ENCODE results near the gene PSAPL1.

PSAPL1 gene

DNA sequence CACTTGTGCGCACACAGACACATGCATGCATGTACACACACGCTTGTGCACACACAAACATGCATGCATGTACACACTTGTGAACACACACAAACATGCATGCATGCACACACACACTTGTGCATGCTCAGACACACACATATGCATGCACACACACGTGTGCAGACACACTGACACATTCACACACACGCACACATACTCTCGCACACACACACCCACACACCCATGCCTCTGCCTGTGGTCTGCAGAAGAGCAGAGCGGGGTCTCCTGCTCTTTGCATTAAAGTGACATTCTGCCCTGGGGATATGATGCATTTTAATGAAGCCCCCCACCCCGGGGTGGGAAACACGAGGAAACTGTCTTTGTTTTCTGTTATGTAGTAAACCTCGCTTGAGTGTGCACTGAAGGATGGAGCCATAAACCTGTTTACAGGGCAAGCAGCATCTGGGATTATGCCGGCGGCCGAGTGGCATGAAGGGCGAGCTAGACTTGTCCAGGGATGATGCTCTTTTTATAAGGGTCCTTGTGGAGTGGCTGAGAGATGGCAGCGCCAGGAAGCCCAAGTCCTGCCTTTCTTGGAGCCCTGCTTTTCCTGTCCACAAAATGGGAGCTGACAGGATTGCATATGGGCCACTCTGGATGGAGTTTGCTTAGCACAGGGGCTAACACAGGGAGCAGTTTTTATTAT lies 17.8 kb downstream of the PSAPL1 start:
- DNase-seq = no peak

DNA sequence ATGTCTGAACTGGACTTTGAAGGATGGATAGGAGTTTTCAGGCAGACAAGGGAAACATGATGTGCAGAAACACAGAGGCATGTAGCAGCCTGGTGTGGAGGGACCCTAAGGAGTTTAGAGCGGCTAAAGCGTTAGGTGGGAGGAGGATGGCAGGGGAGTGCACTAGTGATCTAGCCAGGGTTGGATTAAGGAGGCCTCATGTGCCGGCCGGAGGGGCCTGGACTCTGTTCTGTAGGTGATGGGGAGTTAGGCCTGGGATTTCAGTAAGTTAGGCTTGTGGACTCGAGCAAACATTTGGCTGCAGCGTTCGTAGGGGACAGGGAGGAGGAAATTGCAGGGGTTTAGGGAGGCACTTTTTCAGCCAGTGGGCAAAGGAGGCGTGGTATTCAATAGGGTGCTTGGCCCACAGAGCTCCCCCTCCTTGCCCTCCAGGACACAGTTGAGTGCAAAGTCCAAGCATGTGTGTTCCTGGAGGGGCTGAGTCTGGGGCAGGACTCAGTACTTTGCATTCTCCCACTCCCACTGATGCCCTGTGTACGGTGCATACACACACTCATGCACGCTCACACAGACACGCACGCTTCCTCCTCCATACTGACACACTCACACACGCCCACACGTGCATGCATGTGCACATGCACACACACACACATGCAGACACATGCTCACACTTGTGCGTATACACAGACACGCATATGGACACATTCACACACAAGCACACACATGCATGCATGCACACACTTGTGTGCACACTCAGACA lies 18.6 kb downstream of the PSAPL1 start:
- no peak for DNase-seq

DNA sequence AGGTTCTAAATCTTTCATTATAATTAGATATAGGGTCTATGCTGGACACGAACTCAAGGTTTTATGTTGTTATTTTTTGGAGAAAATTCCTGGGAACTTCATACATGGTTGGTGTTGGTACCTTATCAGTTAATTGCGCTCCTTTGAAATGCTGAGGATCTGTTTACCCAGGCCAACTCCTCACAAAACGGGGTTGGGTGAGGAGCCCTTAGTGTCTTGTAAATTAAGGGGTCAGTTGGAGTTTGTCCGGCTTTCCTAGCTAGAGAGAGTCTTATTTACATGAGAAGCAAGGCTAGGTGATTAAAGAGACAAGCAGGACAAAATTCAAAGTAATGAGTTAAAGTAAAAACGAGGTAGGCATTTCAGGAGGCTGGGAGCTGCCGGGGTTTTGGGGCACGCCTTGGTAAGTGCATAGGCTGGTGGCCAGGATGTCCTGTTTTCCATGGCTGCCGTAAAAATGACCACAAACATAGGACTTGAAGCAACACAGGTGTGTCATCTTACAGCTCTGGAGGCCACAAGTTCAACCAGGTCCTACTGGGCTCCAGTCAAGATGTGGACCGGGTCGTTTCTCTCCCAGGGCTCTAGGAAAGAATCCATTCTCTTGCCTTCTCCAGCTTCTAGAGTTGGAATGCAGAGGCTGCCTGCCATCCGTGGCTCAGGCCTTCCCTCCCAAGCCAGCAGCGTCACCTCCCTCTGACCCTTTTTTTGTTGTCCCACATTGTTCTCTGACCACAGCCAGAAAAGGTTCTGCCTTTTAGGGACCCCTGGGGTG lies 19.8 kb downstream of the PSAPL1 start:
- no peak for DNase-seq

DNA sequence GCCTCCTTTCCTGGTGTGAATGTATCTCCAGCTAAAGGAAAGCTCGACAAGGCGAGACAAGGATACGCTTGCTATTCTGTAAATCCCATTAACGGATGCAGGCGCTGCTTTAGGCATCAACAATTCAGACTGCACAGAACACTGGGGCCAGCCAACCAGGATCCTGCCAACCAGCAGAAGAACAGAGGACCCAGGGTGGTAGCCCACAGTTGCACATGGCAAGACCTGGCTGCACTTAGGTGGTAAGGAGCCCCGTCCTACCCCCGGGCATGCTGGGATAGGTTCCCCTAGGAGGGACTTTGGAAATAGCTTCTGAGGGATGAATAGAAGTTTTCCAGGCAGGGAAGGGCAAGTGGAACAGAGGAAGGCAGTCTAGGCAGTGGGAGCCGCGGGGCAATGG lies 20.7 kb downstream of the PSAPL1 start:
- no peak for DNase-seq

DNA sequence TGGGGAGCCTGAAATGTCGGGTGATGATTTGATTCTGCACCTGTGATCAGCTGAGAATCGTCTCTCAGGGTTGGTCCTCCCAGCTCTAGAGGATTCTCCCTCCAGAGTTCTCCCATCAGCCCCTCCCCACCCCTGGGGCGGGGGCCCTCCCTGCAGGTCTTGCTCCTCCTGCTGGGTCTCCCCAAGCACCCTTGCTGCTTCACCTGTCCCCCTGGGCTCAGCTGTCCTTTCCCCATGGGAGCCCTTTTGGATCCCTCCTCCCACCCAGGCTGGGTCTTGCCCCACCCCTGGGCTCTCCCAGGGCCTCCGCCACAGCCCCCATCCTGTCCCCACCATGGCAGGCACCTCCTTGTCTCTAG lies 22.2 kb downstream of the PSAPL1 start:
- no peak for DNase-seq

DNA sequence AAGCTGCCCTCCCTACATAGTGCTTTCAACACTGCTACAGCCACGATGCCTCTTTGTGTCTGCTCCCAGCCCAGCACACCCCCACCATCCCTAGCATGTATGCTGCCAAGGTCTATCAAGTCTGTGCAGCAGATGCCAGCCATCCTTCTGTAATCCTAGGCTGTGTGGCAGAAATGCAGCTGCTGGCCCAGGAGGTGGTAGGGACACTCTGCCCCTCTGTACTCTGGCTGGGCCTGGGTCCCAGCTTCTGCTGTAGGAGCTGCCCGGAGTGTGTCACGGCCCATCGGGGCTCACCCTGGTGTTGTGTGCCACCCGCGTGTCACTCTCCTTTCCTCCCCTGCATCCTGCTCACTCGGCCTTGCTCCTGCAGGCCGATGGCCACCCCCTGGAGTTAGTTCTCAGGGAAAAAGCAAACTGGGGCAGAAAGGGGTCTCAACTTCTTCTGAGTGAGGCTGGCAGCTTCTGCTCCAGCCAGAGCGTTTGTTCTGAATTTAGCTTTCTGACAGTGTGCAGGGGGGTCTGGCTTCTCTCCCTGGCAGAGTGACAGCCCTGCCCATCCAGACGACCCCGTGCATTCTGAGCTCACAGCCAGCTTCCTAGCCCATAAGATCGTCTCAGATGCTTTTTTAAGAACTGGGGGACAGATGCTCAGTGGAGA lies 22.7 kb downstream of the PSAPL1 start:
- DNase-seq = no peak

DNA sequence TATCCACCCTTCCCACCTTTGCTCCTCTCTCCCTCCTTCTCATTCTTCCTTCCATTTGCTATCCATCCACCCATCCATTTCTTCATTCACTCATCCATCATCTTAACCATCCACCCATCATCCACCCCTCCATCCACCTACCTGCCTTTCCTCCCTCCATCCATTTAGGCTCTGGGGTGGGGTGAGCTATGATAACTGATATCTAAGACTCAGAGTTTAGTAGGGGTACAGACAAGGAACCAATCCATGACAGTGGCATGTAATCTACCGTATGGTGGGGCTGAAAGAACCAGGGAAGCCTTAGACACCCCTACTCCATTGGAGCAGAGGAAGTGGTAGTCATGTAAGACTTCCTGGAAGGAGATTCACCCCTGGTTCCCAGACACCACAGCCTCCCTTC lies 23.2 kb downstream of the PSAPL1 start:
- DNase-seq = no peak

DNA sequence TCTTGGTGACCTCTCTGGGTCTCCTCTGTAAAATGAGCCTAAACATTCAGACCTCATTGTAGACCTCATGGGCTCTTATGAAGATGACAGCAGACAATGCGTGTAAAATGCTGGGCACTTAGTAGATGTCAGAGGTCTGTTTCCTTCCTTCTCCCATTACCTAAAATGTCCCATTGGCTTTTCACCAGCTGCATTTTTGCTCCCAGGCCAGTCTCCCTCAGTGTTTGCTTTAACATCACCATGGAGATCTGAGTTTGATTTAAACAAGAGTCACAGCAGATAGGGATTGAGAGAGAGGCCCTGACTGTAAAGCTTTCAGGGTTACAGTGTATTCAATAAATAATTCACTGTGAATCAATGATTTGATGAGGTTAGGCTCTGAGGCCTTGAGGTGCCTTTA lies 24.3 kb downstream of the PSAPL1 start:
- no peak for DNase-seq

DNA sequence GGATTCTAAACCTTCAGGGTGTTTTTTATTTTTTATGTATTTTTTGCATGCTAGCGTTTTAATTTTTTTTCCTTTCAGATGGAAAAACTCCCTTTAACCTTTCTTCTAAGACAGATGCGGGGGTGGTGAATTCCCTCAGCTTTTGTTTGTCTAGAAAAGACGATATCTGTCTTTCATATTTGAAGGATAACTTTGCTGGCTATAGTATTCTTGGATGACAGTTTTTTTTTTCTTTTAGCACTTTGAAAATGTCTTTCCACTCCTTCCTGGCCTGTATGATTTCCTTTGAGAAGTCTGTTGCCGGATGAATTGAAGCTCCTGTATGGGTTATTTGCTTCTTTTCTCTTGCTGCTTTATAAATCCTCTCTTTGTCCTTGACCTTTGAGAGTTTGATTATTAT lies 26.6 kb downstream of the PSAPL1 start:
- no peak for DNase-seq

DNA sequence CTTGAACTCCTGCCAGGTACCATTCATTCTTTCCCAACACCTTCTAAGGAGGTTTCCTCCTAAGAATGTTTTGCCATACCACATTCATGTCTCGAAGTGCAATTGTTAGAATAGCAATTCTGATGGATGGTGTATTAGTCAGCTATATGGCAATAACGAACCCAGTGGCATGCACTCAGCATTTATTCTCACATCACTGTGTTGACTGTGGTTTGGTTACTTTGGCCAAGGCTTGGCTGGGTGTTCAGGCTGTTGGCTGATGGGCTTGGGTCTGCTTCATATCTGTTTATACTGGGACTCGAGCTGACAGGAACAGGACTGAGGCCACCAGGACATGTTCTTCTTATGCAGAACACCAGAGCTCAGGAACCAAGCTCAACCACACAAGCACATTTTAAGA lies 31.7 kb downstream of the PSAPL1 start:
- no peak for DNase-seq

DNA sequence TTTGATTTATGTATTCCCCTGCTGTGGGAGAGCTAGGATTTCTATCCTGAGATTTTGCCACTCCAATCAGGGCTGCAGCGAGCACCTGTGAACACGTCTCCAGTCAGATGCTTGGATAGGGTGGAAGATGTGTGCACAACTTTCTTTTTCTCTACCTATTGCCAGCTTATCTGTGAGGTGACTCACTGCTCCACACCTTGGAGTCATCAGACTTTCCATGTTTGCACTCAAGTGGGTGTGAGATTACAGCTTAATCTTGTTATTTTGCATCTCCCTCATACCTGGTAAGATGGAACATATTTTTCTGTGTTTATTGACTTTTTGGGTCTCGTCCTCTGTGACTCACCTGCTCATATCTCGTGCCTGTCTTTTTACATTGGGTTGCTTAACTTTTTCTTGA lies 32.2 kb downstream of the PSAPL1 start:
- no peak for DNase-seq

DNA sequence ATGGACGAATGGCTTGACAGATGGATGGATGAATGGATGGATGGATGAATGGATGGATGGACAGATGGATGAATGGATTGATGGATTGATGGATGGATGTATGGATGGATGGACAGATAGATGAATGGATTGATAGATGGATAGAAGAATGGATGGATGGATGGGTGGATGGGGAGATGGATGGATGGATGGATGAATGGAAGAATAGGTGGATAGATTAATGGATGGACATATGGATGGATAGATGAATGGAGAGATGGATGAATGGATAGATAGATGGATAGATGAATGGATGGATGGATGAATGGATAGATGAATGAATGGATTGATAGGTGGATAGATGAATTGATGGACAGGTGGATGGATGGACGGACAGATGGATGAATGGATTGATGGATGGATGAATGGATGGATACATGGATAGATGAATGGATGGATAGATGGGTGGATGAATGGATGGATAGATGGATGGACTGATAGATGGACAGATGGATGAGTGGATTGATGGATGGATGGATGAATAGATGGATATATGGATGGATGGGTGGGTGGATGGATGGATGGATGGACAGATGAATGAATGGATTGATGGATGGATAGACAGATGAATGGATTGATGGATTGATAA lies 33.9 kb downstream of the PSAPL1 start:
- DNase-seq = no peak

DNA sequence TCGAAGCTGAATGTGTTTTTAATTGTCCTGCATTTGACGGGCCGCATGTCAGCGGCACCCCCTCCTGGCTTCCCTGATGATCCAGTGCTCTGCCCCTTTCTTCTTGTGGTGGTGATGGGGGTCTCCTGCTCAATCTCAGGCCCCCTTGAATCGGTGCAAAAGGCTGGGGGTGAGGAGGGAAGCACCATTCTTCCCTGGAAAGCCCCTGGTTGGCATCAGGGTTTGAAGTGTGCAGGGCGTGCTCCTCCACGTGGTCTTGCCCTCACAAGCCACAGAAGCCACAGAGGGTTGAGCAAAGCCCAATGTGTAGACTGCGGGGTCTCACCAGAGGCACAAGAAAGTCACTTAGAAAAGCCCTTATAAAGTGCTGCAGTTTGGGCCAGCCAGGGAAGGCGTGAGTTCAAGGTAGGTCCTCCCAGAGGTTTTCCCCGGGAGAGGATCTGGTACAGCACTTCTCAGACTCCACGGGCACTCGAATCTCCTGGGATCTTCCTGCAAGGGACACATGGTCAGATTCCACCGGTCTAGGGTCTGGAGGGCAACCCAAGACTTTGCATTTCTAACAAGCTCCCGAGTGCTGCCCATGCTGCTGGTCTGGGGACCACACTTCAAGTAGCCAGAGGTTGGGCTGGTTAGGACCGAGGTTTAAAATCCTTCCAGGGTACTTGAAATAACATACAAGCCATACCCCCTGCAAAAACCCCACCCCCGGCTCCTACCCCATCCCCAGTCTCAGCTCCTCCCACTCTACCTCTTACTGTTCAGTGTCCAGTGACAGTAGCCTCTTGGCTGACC lies 35.1 kb downstream of the PSAPL1 start:
- no peak for DNase-seq

DNA sequence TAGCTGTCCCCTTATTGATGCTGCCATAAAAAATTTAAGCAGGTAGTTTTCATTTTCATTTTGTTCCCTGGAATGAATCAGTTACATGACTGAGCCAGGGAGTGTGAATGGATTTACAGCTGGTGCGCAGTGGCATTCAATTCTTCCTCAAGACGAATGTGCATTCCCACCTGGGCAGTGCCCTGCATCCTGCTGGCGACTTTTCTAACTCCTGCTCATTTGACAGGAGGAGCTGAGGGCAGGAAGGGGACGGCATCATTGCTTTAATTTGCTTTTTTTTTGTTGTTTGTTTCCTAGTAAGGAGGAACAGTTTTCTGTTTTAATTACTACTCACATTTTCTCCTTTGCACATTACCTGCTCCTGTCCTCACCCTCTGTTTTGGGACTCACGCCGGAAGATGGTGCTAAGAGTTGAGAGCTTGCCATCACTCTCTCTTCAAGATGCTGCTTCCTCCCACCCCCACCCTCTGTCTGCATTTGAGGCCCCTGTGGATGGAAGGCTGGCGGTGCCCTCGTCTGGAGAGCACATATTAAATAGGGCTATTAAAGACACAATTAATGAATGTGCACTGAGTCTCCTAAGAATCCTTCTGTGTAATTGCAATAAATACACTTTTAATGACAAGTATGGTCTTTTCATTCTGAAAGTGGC lies 35.8 kb downstream of the PSAPL1 start:
- no peak for DNase-seq

DNA sequence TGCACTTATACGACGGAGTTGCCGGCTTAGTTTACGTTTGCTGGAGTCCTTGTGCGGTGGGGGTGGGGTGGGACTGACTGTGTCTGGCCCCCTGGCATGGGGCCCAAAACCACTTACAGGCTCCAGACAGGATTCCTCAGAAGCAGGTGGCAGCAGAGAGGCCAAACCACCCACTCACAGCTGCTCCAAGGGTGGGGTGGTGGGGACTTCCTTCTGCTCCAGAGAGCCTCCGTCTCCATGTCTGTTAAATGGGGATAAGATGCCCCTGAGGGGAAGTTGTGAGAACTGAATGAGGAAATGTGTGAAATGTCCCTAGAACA lies 36.7 kb downstream of the PSAPL1 start:
- DNase-seq = peak; percentile 97

DNA sequence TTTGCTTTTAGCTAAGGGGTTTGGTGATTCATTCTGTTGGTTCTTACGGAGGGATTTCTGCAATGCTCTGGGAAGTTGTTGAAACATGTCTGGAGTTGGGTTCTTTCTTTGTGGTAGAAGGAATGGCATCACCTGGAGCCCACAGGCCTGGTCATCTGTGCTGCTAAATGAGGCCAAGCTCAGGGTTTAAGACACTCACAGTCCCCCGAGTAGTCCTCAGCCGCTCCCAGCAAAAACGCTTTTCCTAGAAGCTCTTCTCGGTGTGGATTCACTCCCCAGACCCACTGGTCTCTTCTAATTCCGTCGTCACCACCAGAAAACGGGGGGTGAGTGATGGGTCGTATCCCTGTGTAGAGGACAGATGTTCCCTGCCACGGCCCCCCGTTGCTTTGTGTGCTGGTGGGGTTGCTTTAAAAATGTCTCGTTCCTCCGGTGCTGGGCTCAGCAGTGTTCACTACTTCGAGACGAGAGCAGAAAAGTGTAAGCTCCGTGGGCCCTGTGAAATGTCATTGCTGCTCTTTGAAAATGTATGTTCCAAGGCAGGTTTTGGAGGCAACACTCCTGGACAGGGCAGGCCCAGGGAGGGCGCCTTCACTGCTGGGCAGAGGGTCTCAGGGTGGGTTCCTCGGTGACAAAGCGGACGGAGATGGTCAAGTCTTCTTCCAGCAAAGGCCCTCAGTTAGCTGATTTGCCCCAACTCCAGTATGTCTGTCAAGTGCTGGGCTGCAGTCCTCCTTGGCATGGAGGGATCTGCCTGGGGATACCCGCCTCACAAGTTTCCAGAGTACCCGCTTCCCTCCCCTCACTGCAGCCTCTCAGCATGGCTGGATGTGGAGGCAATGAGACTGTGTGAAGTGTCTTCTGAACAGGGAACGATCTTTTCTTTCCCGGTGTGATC lies 37.3 kb downstream of the PSAPL1 start:
- no peak for DNase-seq

DNA sequence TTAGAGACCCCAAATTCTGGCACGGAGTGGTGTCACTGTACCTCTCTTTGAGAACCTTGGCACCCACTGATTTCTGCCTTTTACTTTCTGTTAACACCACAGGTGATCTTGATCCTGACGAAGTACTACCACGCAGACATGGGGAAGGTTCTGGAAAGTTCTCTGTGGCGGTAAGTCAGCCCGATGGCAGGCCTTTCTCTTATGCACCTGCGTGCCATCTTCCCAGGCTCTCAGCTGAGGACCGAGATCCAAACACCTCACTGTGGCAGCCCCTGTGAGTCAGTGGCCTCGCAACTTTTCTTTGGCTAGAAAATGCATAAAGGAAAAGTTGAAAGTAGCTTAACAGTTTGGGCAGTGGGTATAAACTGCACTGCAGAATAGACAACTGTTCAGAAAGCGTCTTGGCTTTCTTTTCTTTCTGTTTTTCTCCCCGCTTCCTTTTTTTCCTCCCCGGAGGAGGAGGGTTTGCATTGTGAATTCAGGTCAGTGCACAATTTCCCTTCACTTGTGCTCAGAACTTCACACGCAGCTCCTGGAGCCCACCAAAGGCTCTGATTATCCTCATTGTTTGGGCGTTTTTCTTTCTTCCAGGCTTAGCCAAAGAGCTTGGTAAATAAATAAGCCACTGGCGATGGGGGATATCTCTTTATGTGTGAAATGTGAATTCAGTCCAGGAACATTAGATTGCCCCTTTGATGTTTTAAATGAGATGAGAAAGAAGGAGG lies 38.4 kb downstream of the PSAPL1 start:
- no peak for DNase-seq

DNA sequence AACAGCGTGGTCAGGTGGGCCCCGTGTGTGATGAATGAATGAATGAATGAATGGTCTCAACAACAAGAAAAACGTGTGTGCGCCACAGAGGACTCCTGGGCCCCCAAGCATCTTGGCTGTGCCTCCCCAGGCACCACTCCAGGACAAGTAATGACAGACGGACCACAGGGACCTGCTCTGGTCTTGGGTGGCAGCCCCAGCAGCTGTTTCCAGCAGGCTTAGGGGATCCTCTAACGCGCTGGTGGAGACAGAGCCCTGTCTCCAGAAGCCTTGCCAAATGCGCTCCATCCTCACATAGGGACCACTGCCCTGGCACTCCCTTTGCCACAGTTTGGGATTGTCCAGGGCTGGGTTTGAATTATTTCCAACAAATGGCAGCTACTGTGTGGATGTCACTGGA lies 39.1 kb downstream of the PSAPL1 start:
- DNase-seq = no peak

DNA sequence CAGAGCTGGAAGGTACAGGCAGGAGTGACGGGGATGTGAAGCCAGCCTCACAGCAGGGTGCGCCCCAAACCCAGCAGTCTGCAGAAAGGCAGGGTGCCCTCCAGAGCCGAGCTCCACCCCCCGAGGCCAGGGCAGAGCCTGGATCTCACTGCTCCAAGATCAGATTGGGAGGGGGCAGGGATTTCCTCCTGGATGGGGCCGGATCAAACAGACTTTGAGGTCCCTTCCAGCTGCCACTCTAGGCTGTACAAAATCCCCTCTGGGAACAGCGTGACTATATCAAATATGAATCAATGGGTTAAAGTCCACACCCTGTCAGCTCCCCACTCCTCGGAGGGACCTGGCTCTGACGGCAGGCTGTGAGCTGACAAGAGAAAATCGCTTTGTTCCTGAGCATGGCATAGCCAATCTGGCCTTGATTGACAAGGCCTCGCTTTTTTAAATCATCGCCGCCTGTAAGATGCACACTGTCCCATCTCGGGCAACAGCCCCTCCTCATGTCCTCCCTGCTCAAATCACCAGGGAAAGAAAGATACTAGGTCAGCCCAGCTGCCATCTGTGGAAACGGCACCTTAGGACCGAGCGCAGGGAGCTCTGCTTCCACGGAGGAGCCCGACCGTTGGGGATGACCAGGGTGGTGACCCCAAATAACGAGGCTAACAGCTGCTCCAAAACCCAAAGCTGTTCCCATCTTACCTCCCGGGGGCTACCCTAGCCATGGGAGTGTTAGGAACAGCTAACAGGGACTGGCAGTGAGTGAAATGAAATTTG lies 39.9 kb downstream of the PSAPL1 start:
- DNase-seq = no peak

Measured in NCI-H187 treated with DMSO at 0.1 percent for 48 hours (cell line).